Endothelial cell (in vitro differentiated cells): ENCODE measurements around the gene SH2D1A. TPM values are rescaled to one million over a fixed set of nuclear protein-coding genes. Genes with fewer than 3 reads are reported as not detected.

Experiments used
- DNase-seq: peaks from one replicate; pipeline ENCODE4 v3.0.0; 2021; ENCODE audit warnings: low spot score
- H3K27ac Mint-ChIP-seq: one replicate; pipeline ENCODE4 v1.8.0; 2021; ENCODE audit warnings: mixed read lengths, inconsistent platforms; ENCODE audit not compliant: unreplicated experiment
- H3K27me3 Mint-ChIP-seq: one replicate; pipeline ENCODE4 v1.8.0; 2021; ENCODE audit warnings: mild to moderate bottlenecking, moderate library complexity, mixed read lengths, inconsistent platforms; ENCODE audit not compliant: unreplicated experiment
- H3K36me3 Mint-ChIP-seq: one replicate; pipeline ENCODE4 v1.8.0; 2021; ENCODE audit warnings: mild to moderate bottlenecking, low read depth, mixed read lengths, inconsistent platforms; ENCODE audit not compliant: unreplicated experiment
- H3K4me1 Mint-ChIP-seq: one replicate; pipeline ENCODE4 v1.8.0; 2021; ENCODE audit warnings: mild to moderate bottlenecking, mixed read lengths, inconsistent platforms; ENCODE audit not compliant: unreplicated experiment
- H3K4me3 Mint-ChIP-seq: one replicate; pipeline ENCODE4 v1.8.0; 2021; ENCODE audit warnings: mild to moderate bottlenecking, mixed read lengths, inconsistent platforms; ENCODE audit not compliant: unreplicated experiment
- H3K9me3 Mint-ChIP-seq: one replicate; pipeline ENCODE4 v1.8.0; 2021; ENCODE audit warnings: mixed read lengths, inconsistent platforms; ENCODE audit not compliant: unreplicated experiment
- CTCF ChIP-seq: fragments of 200-600 bp; sonication (generic); IDR thresholded peaks from one replicate; pipeline ENCODE4 v1.5.0; 2021; ENCODE audit warnings: antibody characterized with exemption; ENCODE audit not compliant: unreplicated experiment
- total RNA-seq: library from RNA; stranded (reverse); fragmentation: NEBNext Ultra II Directional; extraction: Animal tissue kit (Norgen Biotek cat#: 25700); gene quantifications from one replicate; pipeline ENCODE4 v1.2.1, GENCODE V29; 2021; ENCODE audit not compliant: unreplicated experiment

SH2D1A gene
- total RNA-seq, 1 donor from 2014 or later, result not detected

- no peak for DNase-seq
- Mint-ChIP-seq H3K36me3 (no peaks in the 10 kb centered on the region), H3K27ac (no peak overlapping the region), H3K4me3 (no peak overlapping the region), H3K4me1 (no peaks in the 10 kb centered on the region), H3K9me3 (no peaks in the 10 kb centered on the region), H3K27me3 (no peaks in the 10 kb centered on the region)
- no peak for TF ChIP-seq CTCF
Measured at GRCh38 chrX:124414281-124414680, 67.9 kb downstream of the SH2D1A start.

- no peak for DNase-seq
- Mint-ChIP-seq H3K4me1 (no peaks in the 10 kb centered on the region), H3K4me3 (no peak overlapping the region), H3K27me3 (no peaks in the 10 kb centered on the region), H3K27ac (no peak overlapping the region), H3K36me3 (no peaks in the 10 kb centered on the region), H3K9me3 (no peaks in the 10 kb centered on the region)
- no peak for TF ChIP-seq CTCF
Measured at GRCh38 chrX:124415115-124415800, 68.9 kb downstream of the SH2D1A start.

GRCh38 chrX:124421898-124422655, 75.7 kb downstream of the SH2D1A start:
- no peak overlapping the region for H3K4me3 Mint-ChIP-seq
- H3K9me3 Mint-ChIP-seq, result no peaks in the 10 kb centered on the region
- H3K36me3 Mint-ChIP-seq, result no peaks in the 10 kb centered on the region
- H3K27ac Mint-ChIP-seq, result no peak overlapping the region
- no peaks in the 10 kb centered on the region for H3K4me1 Mint-ChIP-seq
- DNase-seq, result no peak
- peaks cover 1% of the 10 kb centered on the region for H3K27me3 Mint-ChIP-seq
- TF ChIP-seq CTCF, result no peak

Other genes with a start within 250 kb of the SH2D1A start
- gene TEX13D, start 13.9 kb upstream of the SH2D1A start, total RNA-seq, result not detected